A549 (cell line): ENCODE measurements around the gene GNLY. TPM values are rescaled to one million over a fixed set of nuclear protein-coding genes. Genes with fewer than 3 reads are reported as not detected.

Experiments
- ATAC-seq, 2 experiments: fragments of 200-7000 bp in 1 of 2; fragments of >200 bp in 1 of 2; cut with Nextera tagmentation in 1 of 2; cut with Tn5 transposase in 1 of 2; 3 replicates each; pipeline versions ENCODE4 v1.8.0 to v1.9.1; 2018 to 2020; ENCODE audit warnings: mild to moderate bottlenecking in 1 of 2, moderate library complexity in 1 of 2
- CTCF ChIA-PET: fragments of 300-600 bp; sonication (Branson Sonifier 250); formaldehyde crosslinking; extraction: SDS; loops from one replicate; lab custom pipeline; 2021; ENCODE audit warnings: antibody characterized with exemption, inconsistent platforms; lab: Yijun Ruan, JAX
- POLR2A ChIA-PET: fragments of 350-600 bp; formaldehyde crosslinking; extraction: SDS; loops from one replicate; lab custom pipeline; 2021; ENCODE audit warnings: antibody characterized with exemption, inconsistent platforms; lab: Yijun Ruan, JAX
- DNase-seq, 2 experiments: peaks; one replicate each; pipeline versions ENCODE4 v3.0.0 to v3.0.0-alpha.2; 2011 to 2016; ENCODE audit warnings: low read depth in 1 of 2, low spot score in 1 of 2
- FAIRE-seq: peaks from 2 replicates; lab custom pipeline; 2011; peaks lifted over from hg19 to GRCh38; lab: Jason Lieb, UNC
- H3K27ac ChIP-seq, 2 experiments: fragments of >200 bp; sonication (Bioruptor Twin); formaldehyde crosslinking; 3 replicates each; pipeline ENCODE4 v1.5.1; 2016 to 2017
- H3K4me1 ChIP-seq: fragments of >200 bp; sonication (Bioruptor Twin); formaldehyde crosslinking; 3 replicates; pipeline ENCODE4 v1.6.1; 2016
- H3K4me2 ChIP-seq: fragments of >200 bp; sonication (Bioruptor Twin); formaldehyde crosslinking; 3 replicates; pipeline ENCODE4 v1.6.1; 2016
- H3K4me3 ChIP-seq: fragments of >200 bp; sonication (Bioruptor Twin); formaldehyde crosslinking; 3 replicates; pipeline ENCODE4 v1.5.1; 2016
- H3K9me3 ChIP-seq: fragments of >200 bp; sonication (Bioruptor Twin); formaldehyde crosslinking; 3 replicates; pipeline ENCODE4 v1.6.1; 2016
- EP300 ChIP-seq, 2 experiments: fragments of >200 bp; sonication (Bioruptor Twin); formaldehyde crosslinking; IDR thresholded peaks; 2 replicates in 1 of 2; 3 replicates in 1 of 2; pipeline ENCODE4 v1.6.1; 2016 to 2017
- FOSB ChIP-seq: fragments of 250-450 bp; sonication (Bioruptor Pico); IDR thresholded peaks from 2 replicates; pipeline ENCODE4 v1.5.0; 2020; ENCODE audit warnings: mild to moderate bottlenecking, moderate library complexity
- HDAC2 ChIP-seq: fragments of 200-600 bp; sonication (generic); IDR thresholded peaks from 2 replicates; pipeline ENCODE4 v1.6.1; 2016
- HOXB13 ChIP-seq: fragments of 250-450 bp; sonication (Bioruptor Pico); IDR thresholded peaks from 2 replicates; pipeline ENCODE4 v1.5.0; 2020; ENCODE audit warnings: low read depth, mild to moderate bottlenecking, moderate library complexity
- HOXB5 ChIP-seq: fragments of 250-450 bp; sonication (Bioruptor Pico); IDR thresholded peaks from 2 replicates; pipeline ENCODE4 v1.5.0; 2020; ENCODE audit warnings: mild to moderate bottlenecking, moderate library complexity
- KDM1A ChIP-seq: fragments of 200-600 bp; sonication (generic); IDR thresholded peaks from 2 replicates; pipeline ENCODE4 v1.6.1; 2016; ENCODE audit warnings: low read depth, mild to moderate bottlenecking
- NFE2L2 ChIP-seq: fragments of 150-350 bp; conservative IDR thresholded peaks from 2 replicates; pipeline ENCODE4 v1.6.1; 2014; ENCODE audit warnings: low read length
- NPAS2 ChIP-seq: fragments of 250-450 bp; sonication (Bioruptor Pico); IDR thresholded peaks from 2 replicates; pipeline ENCODE4 v1.8.0; 2022; ENCODE audit warnings: mild to moderate bottlenecking, moderate library complexity, borderline replicate concordance
- RARB ChIP-seq: fragments of 250-450 bp; sonication (Bioruptor Pico); IDR thresholded peaks from 2 replicates; pipeline ENCODE4 v1.8.0; 2021; ENCODE audit warnings: mild to moderate bottlenecking, moderate library complexity
- SMC3 ChIP-seq: fragments of >200 bp; sonication (Bioruptor Twin); formaldehyde crosslinking; IDR thresholded peaks from 3 replicates; pipeline ENCODE4 v1.6.1; 2018; ENCODE audit warnings: inconsistent platforms
- SREBF2 ChIP-seq: fragments of 450-650 bp; IDR thresholded peaks from 2 replicates; pipeline ENCODE4 v1.6.1; 2014; ENCODE audit warnings: mild to moderate bottlenecking, moderate library complexity
- WGBS: methylation state at CpG from one replicate; pipeline ENCODE4 v1.1.6; 2017; ENCODE audit errors: missing lambda C conversion rate; 5-methylcytosine and 5-hydroxymethylcytosine counted together
- polyA plus RNA-seq, 4 experiments: library from polyadenylated mRNA; depleted of rRNA in 3 of 4; stranded (reverse); fragments of >200 nt; fragmentation: RNase III in 1 of 4; extraction: RNeasy Plus Mini Kit Qiagen cat#74134 plus additional on column Dnase treatment in 1 of 4; gene quantifications; 2 replicates in 3 of 4; 3 replicates in 1 of 4; pipeline ENCODE4 v1.2.3, GENCODE V29; 2011 to 2017
- TF ChIP-seq, protein P1 (sequence below): fragments of 200-600 bp; sonication (generic); IDR thresholded peaks from 2 replicates; pipeline ENCODE4 v1.6.1; 2016; ENCODE audit warnings: antibody characterized with exemption, mild to moderate bottlenecking, moderate library complexity
- TF ChIP-seq, protein P2 (sequence below): IDR thresholded peaks from 2 replicates; pipeline ENCODE4 v1.6.1; 2012
- TF ChIP-seq, protein P3 (sequence below): fragments of 250-450 bp; sonication (Bioruptor Pico); IDR thresholded peaks from 2 replicates; pipeline ENCODE4 v1.5.0; 2021; ENCODE audit warnings: mild to moderate bottlenecking, moderate library complexity, borderline replicate concordance
- TF ChIP-seq, protein P4 (sequence below): fragments of >200 bp; sonication (Bioruptor Twin); formaldehyde crosslinking; IDR thresholded peaks from 2 replicates; pipeline ENCODE4 v1.6.1; 2016

GNLY gene
- polyA plus RNA-seq, 2 of the 4 experiments (the other 2 are of a cell fraction) = not detected

DNA sequence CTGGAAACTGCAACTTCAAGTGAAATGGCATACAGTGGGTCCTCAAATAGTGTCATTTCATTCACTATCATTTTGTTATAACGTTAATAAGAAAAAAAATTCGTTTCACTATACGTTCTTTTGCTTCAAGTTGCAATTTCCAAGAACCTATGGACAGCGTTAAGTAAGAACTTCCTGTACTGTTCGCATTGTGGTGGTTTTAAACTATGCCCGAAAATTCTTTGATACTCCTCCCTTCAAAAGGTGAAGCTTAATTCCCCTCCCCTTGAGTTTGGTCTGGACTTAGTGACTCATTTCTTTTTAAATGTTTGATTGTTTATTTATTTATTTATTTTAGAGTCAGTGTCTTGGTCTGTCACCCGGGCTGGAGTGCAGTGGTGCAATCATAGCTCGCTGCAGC, 20.7 kb downstream of the GNLY start:
- H3K27ac ChIP-seq = peak overlapping the region in 1 of 2 experiments; percentile 68; a peak in 1 of 6 replicates
- ChIA-PET POLR2A (no interaction called here), CTCF (interaction anchor here (1.0 to 16.3 kb wide), 10 partner anchors 8 to 113 kb away, joined by 3 to 241 read pairs (median 11); no protein-coding TSS in a partner anchor)
- ATAC-seq (no peak), FAIRE-seq (no peak), DNase-seq (no peak)
- TF ChIP-seq NFE2L2 (no peak), NPAS2 (CRISPR knock-in tag) (no peak), HOXB13 (CRISPR knock-in tag) (no peak), FOSB (CRISPR knock-in tag) (no peak)
- H3K4me1 ChIP-seq = peaks cover 12% of the 10 kb centered on the region; the same call in 2 of the 3 replicates
- no peak overlapping the region for H3K4me3 ChIP-seq
- 60% methylated on average over 8 of the region's 8 CpGs for WGBS
- no peaks in the 10 kb centered on the region for H3K9me3 ChIP-seq
- H3K4me2 ChIP-seq = no peak overlapping the region

DNA sequence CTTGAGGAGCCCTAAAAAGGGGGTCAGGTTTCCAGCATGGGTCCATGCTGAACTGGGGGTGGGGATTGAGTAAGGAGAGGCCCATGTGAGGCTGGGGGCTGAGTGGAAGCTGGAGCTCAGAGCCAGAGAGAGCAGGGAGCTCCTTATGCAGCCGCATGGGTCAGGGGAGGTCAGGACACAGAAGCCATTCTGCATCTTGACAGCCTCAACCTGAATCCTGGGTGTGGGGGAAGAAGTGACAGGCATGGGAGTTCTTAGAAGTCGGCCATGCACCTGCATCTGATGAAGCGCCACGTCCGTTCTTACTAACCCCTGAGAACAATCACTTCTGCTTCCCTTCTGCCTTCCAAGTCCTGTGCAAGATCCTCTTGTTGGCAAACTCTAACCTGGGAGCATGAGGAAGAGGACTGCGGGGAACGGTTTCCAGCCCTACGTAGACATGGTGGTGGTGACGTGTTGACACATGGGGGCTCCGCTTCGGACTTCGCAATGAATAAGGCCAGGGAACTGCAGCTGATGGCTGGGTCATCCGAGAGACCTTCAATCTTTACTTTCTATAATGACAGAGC, 22.3 kb downstream of the GNLY start:
- Histone ChIP-seq H3K4me1 (peaks cover 12% of the 10 kb centered on the region; the same call in 2 of the 3 replicates), H3K9me3 (no peaks in the 10 kb centered on the region), H3K4me3 (no peak overlapping the region), H3K4me2 (no peak overlapping the region), H3K27ac (no peak overlapping the region; a peak in 1 of 6 replicates)
- ATAC-seq = no peak
- ChIA-PET CTCF (interaction anchor here (1.0 to 16.3 kb wide), 8 partner anchors 10 to 99 kb away, joined by 3 to 241 read pairs (median 53); no protein-coding TSS in a partner anchor), POLR2A (no interaction called here)
- WGBS = 90% methylated on average over 13 of the region's 13 CpGs
- no peak for DNase-seq
- FAIRE-seq = no peak
- TF ChIP-seq, protein P1, sequence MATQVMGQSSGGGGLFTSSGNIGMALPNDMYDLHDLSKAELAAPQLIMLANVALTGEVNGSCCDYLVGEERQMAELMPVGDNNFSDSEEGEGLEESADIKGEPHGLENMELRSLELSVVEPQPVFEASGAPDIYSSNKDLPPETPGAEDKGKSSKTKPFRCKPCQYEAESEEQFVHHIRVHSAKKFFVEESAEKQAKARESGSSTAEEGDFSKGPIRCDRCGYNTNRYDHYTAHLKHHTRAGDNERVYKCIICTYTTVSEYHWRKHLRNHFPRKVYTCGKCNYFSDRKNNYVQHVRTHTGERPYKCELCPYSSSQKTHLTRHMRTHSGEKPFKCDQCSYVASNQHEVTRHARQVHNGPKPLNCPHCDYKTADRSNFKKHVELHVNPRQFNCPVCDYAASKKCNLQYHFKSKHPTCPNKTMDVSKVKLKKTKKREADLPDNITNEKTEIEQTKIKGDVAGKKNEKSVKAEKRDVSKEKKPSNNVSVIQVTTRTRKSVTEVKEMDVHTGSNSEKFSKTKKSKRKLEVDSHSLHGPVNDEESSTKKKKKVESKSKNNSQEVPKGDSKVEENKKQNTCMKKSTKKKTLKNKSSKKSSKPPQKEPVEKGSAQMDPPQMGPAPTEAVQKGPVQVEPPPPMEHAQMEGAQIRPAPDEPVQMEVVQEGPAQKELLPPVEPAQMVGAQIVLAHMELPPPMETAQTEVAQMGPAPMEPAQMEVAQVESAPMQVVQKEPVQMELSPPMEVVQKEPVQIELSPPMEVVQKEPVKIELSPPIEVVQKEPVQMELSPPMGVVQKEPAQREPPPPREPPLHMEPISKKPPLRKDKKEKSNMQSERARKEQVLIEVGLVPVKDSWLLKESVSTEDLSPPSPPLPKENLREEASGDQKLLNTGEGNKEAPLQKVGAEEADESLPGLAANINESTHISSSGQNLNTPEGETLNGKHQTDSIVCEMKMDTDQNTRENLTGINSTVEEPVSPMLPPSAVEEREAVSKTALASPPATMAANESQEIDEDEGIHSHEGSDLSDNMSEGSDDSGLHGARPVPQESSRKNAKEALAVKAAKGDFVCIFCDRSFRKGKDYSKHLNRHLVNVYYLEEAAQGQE = no peak
- TF ChIP-seq, protein P2, sequence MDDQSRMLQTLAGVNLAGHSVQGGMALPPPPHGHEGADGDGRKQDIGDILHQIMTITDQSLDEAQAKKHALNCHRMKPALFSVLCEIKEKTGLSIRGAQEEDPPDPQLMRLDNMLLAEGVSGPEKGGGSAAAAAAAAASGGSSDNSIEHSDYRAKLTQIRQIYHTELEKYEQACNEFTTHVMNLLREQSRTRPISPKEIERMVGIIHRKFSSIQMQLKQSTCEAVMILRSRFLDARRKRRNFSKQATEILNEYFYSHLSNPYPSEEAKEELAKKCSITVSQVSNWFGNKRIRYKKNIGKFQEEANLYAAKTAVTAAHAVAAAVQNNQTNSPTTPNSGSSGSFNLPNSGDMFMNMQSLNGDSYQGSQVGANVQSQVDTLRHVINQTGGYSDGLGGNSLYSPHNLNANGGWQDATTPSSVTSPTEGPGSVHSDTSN = no peak
- no peak for TF ChIP-seq SMC3
- no peak for TF ChIP-seq EP300 (IDR thresholded peaks at IDR 0.05)
- TF ChIP-seq SREBF2 = no peak
- TF ChIP-seq, protein P3, sequence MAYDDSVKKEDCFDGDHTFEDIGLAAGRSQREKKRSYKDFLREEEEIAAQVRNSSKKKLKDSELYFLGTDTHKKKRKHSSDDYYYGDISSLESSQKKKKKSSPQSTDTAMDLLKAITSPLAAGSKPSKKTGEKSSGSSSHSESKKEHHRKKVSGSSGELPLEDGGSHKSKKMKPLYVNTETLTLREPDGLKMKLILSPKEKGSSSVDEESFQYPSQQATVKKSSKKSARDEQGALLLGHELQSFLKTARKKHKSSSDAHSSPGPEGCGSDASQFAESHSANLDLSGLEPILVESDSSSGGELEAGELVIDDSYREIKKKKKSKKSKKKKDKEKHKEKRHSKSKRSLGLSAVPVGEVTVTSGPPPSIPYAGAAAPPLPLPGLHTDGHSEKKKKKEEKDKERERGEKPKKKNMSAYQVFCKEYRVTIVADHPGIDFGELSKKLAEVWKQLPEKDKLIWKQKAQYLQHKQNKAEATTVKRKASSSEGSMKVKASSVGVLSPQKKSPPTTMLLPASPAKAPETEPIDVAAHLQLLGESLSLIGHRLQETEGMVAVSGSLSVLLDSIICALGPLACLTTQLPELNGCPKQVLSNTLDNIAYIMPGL (CRISPR knock-in tag) = no peak
- no peak for TF ChIP-seq HDAC2
- no peak for TF ChIP-seq RARB
- TF ChIP-seq HOXB5 = no peak
- TF ChIP-seq KDM1A = no peak
- TF ChIP-seq, protein P4, sequence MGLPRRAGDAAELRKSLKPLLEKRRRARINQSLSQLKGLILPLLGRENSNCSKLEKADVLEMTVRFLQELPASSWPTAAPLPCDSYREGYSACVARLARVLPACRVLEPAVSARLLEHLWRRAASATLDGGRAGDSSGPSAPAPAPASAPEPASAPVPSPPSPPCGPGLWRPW = no peak
